Peyer's patch (tissue), 4 donors: Measurements from ENCODE around the gene GHRHR.

ENCODE experiments used
- POLR2A ChIP-seq, 2 donors: fragments of 450-650 bp; IDR thresholded peaks; one replicate each; pipeline ENCODE4 v1.5.1; 2017; ENCODE audit warnings: antibody characterized with exemption in 2 of 2, mild to moderate bottlenecking in 2 of 2, moderate library complexity in 2 of 2
- TF ChIP-seq, protein P1 (sequence below), 6 experiments: fragments of 450-650 bp in 4 of 6; fragments of 200-600 bp in 2 of 6; sonication (generic) in 1 of 6; IDR thresholded peaks; one replicate each; pipeline ENCODE4 v1.5.1; 2017 to 2019; ENCODE audit warnings: antibody characterized with exemption in 6 of 6, mild to moderate bottlenecking in 3 of 6, moderate library complexity in 1 of 6

DNA sequence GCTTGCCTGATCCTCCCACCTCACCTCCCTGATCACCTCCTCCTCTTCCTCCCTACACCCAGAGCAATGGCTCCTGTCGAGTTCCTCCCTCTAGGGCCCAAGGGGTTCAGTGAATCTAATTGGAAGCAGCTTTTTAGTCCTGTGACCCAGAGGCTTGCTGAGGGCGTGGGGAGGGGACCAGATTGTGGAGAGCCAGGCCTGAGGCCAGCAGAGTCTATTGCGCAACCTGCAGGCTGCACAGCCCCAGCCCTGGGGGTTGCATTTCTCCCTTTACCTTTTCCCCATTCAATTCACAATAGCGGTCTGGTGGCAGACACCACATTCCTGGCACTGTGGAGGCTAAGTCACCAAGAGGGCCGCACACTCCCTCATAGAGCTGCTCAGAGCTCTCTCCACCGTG is 32.5 kb downstream of the GHRHR start:
- TF ChIP-seq, protein P1, sequence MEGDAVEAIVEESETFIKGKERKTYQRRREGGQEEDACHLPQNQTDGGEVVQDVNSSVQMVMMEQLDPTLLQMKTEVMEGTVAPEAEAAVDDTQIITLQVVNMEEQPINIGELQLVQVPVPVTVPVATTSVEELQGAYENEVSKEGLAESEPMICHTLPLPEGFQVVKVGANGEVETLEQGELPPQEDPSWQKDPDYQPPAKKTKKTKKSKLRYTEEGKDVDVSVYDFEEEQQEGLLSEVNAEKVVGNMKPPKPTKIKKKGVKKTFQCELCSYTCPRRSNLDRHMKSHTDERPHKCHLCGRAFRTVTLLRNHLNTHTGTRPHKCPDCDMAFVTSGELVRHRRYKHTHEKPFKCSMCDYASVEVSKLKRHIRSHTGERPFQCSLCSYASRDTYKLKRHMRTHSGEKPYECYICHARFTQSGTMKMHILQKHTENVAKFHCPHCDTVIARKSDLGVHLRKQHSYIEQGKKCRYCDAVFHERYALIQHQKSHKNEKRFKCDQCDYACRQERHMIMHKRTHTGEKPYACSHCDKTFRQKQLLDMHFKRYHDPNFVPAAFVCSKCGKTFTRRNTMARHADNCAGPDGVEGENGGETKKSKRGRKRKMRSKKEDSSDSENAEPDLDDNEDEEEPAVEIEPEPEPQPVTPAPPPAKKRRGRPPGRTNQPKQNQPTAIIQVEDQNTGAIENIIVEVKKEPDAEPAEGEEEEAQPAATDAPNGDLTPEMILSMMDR (IDR thresholded peaks at IDR 0.05): no peak
- no peak for TF ChIP-seq POLR2A (IDR thresholded peaks at IDR 0.05)
